Prostate gland (tissue), 2 donors: Measurements from ENCODE around the gene TARBP1.

Experiments used
- POLR2A ChIP-seq: fragments of 450-650 bp; IDR thresholded peaks from one replicate; pipeline ENCODE4 v1.6.1; 2016; ENCODE audit warnings: antibody characterized with exemption, mild to moderate bottlenecking
- POLR2AphosphoS5 ChIP-seq: sonication (generic); formaldehyde crosslinking; IDR thresholded peaks from one replicate; pipeline ENCODE4 v1.6.1; 2017; ENCODE audit warnings: antibody characterized with exemption
- TF ChIP-seq, protein P1 (sequence below), 4 experiments: fragments of 200-600 bp in 2 of 4; fragments of 450-650 bp in 2 of 4; sonication (generic) in 2 of 4; IDR thresholded peaks; 1 replicate in 3 of 4; 2 replicates in 1 of 4; pipeline ENCODE4 v1.5.1; 2016 to 2019; ENCODE audit warnings: antibody characterized with exemption in 4 of 4, mild to moderate bottlenecking in 2 of 4, moderate library complexity in 2 of 4

DNA sequence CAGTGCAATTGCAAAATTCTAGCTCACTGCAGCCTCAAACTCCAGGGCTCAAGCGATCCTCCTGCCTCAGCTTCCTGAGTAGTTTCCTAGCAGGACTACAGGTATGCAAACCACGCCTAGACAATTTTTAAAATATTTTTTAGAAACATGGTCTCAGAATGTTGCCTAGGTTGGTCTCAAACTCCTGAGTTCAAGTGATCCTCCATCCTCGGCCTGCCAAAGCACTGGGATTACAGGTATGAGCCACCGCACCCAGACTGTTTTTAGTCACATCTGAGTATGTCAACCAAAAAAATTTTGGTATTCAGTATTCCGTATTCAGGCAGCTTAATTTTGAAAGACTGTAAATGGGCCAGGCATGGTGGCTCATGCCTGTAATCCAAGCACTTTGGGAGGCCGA, 11.2 kb downstream of the TARBP1 start:
- TF ChIP-seq POLR2AphosphoS5 (no peak), POLR2A (no peak)
- TF ChIP-seq, protein P1, sequence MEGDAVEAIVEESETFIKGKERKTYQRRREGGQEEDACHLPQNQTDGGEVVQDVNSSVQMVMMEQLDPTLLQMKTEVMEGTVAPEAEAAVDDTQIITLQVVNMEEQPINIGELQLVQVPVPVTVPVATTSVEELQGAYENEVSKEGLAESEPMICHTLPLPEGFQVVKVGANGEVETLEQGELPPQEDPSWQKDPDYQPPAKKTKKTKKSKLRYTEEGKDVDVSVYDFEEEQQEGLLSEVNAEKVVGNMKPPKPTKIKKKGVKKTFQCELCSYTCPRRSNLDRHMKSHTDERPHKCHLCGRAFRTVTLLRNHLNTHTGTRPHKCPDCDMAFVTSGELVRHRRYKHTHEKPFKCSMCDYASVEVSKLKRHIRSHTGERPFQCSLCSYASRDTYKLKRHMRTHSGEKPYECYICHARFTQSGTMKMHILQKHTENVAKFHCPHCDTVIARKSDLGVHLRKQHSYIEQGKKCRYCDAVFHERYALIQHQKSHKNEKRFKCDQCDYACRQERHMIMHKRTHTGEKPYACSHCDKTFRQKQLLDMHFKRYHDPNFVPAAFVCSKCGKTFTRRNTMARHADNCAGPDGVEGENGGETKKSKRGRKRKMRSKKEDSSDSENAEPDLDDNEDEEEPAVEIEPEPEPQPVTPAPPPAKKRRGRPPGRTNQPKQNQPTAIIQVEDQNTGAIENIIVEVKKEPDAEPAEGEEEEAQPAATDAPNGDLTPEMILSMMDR (IDR thresholded peaks at IDR 0.05), result no peak
